Bone marrow (tissue), 2 donors: ENCODE data around the gene ANO6.

Source experiments
- DNase-seq, 2 donors: peaks; one replicate each; lab custom pipeline; 2025; lab: John Stamatoyannopoulos, UW

The ANO6 gene

DNA sequence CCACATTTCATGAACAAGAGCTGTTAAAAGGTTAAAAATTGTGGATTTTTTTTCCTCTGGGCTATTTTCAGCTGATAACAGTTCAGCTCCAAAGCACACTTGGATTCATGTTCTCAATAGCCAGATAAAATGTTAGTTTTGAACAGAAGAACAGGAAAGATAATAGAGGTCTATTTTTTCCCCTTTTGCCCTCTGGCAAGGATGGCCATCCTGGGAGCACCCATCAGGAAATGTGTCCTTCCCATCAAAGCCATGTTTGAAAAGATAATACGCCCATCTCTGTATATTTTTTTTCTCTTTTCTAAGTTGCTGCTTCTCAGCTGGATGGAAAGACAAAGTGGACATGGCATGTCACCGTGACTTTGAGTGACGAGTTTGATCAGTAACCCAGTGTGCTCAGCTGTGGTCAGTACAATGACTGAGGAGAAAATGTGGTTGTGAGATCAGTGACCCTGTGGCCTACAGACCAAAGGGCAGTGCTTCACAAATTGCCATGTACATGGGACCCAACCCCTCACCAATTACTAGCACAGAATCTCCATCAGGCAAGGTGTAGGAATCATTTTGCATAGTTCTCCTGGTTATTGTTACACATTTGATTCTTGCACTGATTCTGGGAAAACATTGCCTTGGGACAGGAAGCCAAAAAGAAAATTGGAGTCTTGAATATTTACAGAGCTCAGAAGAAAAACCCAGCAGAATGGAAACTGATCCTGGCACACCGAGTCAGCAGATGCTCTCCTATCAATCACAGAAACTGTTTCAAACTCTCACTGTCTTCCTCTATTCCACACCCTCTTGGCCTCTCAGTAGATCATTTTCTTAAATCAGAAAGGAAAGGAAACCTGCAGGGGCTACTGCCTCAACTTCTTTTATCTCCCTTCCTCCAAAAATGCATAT, 64.3 kb downstream of the ANO6 start:
- DNase-seq: no peak

DNA sequence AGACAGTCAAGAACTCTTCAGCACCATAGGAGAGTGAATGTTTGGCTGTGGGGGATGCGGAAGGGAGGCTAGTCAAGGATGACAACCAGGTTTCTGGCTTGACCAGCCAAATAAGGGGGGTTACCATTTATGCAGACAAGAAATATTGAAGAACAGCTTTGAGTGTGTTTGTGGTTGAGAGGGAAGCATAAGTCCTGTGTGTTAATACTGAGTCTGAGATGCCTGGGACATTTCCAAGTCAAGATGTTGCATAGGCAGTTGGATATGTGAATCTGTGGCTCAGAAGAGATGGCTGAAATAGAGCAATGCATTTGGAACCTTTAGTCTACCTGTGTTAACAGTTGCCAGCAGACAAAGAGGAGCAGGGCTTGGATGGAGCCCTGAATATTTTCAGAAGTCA, 66.1 kb downstream of the ANO6 start:
- no peak for DNase-seq

- no peak for DNase-seq
Measured at GRCh38 chr12:45282411-45282810, 66.5 kb downstream of the ANO6 start.

DNA sequence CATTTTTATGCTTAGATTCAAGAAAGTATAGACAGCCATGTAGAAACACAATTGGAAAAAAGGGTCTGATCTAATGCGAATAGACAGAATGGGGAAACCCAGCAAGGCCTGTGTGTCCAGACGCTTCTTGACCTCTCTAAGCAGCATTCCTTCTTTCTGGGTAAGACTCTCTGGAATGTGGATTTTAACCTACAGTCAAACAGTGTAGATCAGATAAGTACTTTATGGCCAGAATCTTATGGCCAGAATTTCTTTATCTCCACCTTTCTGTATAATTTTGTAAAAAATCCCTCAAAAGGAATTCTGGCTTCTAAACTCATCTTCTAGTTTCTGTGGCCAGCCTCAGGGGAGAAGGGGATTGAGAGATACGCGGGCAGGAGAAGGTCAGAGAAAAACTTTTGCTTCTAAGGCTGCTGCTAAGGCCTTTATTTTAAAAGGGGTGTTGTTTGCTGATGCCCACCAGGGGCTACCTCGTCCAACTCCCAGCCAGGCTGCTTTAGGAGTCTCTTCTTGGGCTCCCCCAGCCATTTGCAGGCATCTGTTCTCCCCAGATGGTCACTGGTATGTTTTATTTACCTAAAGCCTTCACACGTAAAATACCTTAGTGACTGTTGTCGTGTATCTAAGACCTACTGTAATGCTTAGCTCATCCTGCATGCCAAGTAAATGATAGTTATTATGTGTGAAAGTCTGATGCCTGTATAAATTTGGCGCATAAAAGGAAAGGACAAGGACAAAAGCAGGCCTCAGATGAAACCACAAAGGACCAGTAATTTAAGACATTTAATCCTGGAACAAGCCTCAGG, 68.4 kb downstream of the ANO6 start:
- no peak for DNase-seq

DNA sequence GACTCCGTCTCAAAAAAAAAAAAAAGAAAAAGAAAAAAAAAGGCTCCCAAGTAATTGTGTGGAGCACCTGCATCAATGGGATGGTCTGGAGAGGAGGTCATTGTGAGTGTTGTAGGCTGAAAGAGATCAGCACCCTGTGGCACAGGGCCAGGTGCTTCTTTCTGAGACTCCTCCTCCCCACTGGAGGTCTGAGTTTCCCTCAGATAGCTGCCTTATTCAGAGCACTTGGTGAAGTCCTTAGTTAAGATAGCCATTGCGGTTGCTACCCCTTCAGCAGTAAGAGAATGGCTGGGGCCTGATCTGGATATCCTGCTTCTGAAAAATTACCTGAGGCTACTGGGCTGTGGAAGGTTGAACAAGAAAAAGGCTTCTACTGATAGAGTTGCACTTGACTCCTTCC, 69.8 kb downstream of the ANO6 start:
- DNase-seq: no peak

GRCh38 chr12:45286621-45287020, 70.7 kb downstream of the ANO6 start:
- no peak for DNase-seq

GRCh38 chr12:45289245-45290215, 73.6 kb downstream of the ANO6 start:
- no peak for DNase-seq

GRCh38 chr12:45290216-45290605, 74.3 kb downstream of the ANO6 start:
- DNase-seq: no peak

DNA sequence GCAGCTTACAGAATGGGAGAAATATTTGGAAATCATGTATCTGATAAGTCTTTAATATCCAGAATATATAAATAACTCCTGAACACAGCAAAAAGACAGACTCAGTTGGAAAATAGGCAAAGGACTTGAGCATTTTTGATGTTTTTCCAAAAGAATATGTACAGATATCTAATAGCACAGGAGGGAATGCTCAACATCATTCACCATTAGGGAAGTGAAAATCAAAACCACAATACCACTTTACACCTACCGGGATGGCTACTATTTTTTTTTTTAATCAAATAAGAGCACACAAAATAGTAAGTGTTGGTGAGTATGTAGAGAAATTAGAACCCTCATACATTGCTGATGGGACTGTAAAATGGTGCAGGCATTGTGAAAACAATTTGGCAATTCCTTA, 75.6 kb downstream of the ANO6 start:
- DNase-seq: no peak

DNA sequence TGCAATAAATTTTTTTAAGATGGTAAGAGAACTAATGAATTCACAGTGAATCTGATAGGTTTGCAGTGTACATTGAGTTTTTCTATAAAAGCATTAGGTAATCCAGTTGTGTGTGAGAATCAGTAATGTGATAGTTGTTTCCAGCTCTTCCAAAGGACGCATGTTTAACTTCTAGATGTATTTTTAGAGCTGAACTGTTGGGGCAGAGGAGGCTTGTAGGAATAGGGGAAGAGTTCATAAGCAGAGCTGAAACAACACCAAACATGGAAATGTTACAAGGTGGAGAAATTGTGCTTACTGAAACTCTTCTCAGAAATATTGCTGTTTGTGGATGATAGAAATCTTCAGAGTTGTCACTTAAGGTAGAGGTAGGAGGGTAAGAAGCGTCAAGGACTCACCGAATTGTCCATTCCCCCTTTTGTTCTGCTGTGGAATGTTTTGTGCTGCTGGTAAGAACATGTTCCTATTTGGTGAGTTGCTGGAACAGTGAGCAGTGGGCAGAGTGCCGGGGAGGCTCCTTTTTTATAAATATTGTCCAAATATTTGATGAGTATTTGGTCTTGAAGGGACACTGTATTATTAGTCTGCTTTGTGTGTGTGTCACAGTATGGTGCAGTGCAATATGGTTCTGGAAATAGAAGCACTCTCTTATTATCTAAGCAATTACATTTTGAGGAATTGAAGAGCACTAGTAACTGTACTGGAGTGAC, 76.7 kb downstream of the ANO6 start:
- DNase-seq: no peak

- DNase-seq: no peak
Measured at GRCh38 chr12:45294906-45295305, 79.0 kb downstream of the ANO6 start.

- no peak for DNase-seq
Measured at GRCh38 chr12:45296046-45296586, 80.2 kb downstream of the ANO6 start.

DNA sequence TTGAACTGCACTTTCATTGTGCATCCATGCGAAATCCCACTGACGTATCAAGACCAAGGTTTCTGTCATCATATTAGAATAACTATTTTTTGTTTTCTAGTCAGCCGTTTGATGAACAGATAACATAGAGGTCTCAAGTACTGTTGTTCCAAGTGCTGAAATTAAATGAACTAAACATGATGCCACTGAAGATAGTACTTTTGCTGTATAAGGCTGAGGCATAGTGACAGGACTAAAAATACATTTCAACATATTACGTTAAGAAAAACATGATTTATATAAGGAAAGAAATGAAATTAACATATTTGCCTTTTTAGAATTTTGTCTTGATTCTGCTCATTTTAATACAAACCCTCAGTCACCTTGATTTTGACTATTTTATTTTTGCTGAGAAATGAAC, 82.2 kb downstream of the ANO6 start:
- DNase-seq: no peak

DNA sequence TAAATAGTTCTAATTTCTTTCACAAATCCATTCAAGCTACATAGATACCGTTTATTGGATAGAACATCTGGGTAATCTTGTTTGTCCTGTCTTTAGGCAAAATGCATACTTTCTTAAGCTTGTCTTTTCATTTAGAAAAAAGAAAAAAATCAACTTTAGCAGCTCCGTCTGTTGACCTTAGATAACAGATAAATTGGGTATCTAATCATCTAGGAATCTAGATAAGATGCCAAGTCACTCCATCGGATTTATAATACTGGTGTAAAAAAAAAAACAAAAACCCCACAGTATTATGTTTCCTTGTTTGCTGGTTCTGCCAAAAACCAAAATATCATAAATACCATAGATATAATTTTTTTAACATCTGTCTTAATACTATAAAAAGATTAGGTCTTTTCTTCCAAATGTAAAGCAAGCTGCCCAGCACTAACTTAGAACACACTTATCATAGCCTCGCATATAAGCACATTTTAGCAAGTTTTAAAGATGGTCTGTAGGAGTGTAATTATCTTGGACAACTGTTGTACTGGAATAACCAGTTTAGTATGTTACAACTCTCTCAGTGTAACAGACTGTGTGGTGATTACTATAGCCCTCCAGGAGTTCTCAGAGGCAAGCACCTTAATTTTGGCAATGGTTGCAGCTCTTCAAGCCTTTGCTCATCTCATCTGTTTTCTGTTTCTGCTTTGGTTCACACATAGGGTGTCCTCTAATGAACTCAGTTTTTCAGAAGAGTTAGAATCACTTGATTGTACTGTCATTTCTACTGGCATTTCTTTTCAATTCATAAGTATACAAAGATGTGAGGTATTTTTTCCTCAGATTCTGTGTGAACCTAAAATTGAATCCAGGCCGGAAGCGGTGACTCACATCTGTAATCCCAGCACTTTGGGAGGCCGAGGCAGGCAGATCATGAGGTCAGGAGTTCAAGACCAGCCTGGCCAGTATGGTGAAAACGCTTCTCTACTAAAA, 83.1 kb downstream of the ANO6 start:
- DNase-seq: no peak

GRCh38 chr12:45302621-45303369, 86.9 kb downstream of the ANO6 start:
- no peak for DNase-seq

- no peak for DNase-seq
Measured at GRCh38 chr12:45303945-45304344, 88.0 kb downstream of the ANO6 start.

DNA sequence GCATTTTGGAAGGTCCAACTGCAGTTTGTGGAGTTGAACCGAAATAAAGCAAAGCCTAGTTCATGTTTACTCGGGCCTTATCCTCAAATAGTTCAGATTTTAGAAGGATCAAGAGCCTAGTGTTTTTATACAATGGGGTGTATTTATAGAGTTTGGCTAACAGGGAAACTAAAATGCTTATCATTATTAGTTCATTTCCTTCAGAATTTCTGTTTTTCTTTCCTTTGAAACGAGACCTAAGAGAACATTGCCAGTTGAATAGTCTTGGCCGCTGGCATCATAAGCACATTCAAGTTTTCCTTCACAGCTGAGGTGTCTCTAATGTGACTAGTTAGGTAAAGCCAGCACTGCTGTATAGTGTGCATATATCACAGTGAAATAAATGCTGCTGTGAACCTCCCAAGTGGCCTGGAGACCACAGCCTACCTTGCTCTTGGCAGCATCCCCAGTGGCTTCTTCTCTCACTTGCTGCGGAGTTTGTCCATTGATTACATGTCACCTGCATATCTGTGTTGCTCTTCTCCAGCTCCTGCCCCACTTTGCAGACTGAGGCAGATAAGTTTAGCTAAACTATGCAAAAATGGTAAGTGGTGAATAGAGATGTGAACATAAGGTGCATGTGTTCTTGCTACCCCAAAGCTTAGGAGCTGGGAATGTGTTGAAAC, 88.8 kb downstream of the ANO6 start:
- DNase-seq: no peak

- DNase-seq: no peak
Measured at GRCh38 chr12:45305907-45306306, 90.0 kb downstream of the ANO6 start.
